HG03139 (cell line): ENCODE data around the gene SUMO1.
"Not testable (repeated sequence)": the region's sequence is repeated elsewhere in the genome, so short reads cannot be mapped to it uniquely, and the experiment has no call there.

Experiments used
- ATAC-seq: cut with Tn5 transposase; IDR thresholded peaks from one replicate; pipeline ENCODE4 v1.9.1; 2021; ENCODE audit not compliant: unreplicated experiment

SUMO1 gene

DNA sequence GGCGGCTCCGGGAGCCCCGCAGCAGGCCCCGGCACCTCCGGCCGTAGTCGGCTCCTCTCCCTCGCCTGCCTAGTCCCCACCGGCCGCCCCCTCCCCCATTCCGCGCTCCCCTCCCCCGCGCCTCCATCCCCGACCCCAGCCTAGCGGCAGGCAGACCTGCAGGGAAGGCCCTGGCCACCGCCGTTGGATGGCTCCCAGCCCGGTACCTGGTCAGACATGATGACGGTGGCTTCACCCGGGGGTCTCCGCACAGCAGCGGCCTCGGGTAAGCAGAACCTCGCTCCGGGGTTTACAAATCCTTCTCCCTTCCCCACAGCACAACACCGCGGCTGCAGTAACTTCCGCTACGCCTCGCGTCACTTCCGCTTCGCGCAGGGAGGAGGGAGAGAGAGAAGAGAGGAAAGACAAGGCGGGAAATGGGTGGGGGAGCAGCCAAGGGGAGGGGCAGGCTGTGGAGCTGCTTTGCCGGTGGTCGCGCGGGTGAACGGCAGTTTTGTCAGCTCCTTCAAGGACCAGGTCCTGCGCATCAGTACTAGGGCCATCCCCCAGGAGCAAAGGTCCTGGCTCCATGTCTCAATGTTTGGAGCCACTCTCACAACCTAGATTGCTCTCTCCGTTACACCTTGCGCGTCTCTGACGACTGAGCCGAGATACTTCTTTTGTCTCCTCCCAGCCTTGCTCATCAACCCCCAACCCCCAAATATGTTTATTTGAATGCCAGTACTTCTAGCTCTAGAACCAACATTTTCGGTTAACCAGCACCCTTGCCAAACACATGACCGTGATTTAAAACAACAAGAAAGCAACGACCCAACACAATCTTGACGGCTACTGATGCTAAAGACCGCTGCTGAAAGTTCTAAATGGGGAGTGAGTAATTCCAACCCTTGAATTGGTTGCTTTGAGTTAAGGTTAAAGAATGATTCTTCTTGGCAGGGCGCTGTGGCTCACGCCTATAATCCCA lies at the start of gene SUMO1:
TSS of gene SUMO1 (minus strand) at position 364 of the 964 bp plus-strand sequence. CDS start at position 218, 146 bp downstream.
- peak; percentile 95 for ATAC-seq

DNA sequence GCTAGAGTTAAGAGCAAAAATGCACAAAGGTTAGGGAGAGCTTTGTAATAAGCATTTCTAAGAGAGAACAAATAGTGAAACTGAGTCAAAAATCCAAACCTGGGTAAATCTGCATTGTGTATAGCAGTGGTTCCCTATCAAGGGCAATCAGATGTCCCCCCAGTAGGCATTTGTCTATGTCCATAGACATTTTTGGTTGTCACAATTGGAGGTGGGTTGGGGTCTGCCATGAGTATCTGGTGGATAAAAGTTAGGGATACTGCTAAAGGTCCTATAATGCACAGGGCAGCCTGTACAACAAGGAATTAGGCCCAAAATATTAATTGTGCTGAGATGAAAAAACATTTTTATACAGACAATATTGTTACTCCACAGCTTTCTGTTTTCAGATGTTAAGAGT lies 48.2 kb upstream of the SUMO1 start:
- ATAC-seq, result no peak

GRCh38 chr2:202278944-202279343 lies 40.5 kb upstream of the SUMO1 start:
- ATAC-seq, result no peak

GRCh38 chr2:202278036-202278760 lies 39.8 kb upstream of the SUMO1 start:
- ATAC-seq, result no peak

DNA sequence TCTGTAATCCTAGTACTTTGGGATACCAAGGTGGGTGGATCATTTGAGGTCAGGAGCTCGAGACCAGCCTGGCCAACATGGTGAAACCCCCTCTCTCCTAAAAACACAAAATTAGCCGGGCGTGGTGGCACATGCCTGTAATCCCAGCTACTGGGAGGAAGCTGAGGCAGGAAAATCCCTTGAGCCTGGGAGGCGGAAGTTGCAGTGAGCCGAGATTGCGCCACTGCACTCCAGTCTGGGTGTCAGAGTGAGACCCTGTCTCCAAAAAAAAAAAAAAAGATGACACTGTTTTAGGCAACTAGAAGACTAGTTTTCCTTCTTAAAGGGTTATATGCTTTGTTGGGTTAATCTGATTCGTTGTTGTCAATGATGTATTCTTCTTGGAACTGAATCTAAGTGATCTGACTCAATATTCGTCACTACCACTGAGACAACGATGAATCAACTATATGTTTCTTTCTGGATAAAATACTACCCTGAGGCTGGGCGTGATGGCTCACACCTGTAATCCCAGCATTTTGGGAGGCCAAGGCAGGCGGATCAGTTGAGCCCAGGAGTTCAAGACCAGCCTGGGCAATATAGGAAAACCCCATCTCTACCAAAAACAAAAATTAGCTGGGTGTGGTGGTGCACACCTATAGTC lies 37.8 kb upstream of the SUMO1 start:
- not testable (repeated sequence) for ATAC-seq

- ATAC-seq, result no peak
Observed at GRCh38 chr2:202270487-202270886, 32.1 kb upstream of the SUMO1 start.

GRCh38 chr2:202269585-202269984 lies 31.2 kb upstream of the SUMO1 start:
- no peak for ATAC-seq

DNA sequence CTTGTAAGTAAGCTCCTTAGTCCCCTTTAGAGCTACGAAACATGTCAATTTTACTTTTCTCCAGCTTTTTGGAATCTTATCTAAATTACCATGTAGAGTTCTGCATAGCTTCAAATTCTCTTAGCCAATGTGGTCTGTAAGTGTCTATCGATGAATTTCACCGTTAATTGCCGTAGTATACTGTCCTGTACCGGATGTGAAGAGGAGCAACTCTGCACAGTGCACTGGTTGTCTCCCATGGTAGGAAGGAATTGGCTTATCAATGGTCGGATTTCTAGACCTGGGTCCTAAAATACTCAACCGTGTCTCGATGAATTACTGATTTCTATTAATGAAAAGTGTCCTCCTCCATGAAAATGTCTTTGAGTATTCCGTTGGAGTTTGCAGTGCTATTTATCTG lies 29.1 kb upstream of the SUMO1 start:
- ATAC-seq, result no peak

- peak; percentile 88 for ATAC-seq
Observed at GRCh38 chr2:202265467-202266277, 27.3 kb upstream of the SUMO1 start, which contains the start of gene NOP58. NOP58 (plus strand) TSS chr2:202265763; CDS start chr2:202265942, 179 bp downstream.

- no peak for ATAC-seq
Observed at GRCh38 chr2:202261531-202261930, 23.1 kb upstream of the SUMO1 start.

GRCh38 chr2:202251494-202251893 lies 13.1 kb upstream of the SUMO1 start:
- no peak for ATAC-seq

GRCh38 chr2:202249521-202250253 lies 11.3 kb upstream of the SUMO1 start:
- no peak for ATAC-seq

DNA sequence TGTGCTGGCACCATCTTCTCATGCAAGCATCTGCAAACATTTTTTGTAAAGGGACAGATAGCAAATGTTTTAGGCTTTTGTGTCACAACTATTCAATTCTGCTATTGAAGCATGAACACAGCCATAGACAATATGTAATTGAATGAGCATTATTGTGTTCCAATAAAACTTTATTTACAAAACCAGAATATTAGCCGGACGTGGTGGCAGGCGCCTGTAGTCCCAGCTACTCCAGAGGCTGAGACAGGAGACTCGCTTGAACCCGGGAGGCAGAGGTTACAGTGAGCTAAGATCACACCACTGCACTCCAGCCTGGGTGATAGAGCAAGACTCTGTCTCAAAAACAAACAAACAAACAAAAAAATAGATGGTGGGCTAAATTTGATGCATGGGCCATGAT lies 9.3 kb upstream of the SUMO1 start:
- ATAC-seq, result not testable (repeated sequence)

DNA sequence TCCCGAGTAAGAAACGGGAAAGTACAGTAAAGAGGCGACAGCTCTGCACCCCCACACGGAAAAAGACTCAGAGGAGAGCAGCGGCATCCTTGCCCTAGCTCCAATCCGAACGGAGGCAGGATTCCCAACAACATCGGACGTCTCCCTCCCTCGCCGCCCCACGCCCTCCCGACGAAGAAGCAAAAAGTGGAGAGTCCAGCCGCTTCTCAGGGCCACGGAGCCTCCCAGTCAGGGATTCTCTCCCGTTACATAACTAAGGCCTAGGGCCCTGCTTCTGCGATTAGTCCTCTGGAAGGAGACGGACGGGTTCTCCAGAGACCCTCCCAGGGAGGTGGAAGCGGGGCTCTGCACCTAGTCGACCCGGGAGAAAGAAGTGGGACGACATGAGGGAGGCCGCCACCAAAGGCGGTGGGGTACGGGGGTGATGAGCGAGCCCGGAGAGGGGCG lies 587 bp downstream of the SUMO1 start:
- ATAC-seq, result peak; percentile 29

GRCh38 chr2:202221873-202222272 lies 16.5 kb downstream of the SUMO1 start:
- no peak for ATAC-seq

GRCh38 chr2:202215179-202215578 lies 23.2 kb downstream of the SUMO1 start:
- ATAC-seq, result no peak

DNA sequence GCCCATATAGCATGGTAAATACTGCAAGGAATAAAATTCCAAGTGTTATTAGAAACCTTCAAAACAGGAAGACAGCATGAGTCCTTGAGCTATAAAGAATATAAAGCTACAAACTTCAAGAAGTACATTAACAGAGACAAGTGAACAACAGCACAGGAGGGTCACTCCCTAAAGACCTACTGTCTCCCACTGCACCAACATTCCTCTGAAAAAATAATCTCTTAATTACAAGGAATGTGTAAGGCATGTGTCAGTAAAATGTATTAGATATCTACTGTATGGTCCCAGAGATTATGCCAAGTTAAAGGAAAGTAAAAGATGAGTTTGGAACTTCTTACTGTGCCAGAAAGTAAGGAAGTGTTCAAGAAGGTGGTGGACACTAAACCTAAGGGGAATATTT lies 29.9 kb downstream of the SUMO1 start:
- no peak for ATAC-seq

DNA sequence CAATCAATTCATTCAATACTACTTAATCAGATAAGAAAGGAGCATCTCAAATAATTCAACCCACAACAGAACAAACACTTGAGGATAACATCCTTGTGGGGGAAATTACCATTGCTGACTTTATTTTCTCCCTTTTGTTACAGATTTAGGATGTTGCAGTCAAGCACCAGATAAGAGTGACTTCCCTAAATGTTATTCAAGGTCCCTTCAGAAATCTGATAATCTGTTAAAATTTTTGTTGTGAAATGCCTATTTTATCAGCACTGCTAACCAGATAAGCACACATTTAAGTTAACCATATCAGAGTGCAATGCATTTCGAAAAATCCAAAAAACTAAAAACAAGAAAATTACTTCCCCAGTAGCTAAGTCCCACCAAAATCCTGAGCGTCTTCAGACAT lies 33.5 kb downstream of the SUMO1 start:
- no peak for ATAC-seq

DNA sequence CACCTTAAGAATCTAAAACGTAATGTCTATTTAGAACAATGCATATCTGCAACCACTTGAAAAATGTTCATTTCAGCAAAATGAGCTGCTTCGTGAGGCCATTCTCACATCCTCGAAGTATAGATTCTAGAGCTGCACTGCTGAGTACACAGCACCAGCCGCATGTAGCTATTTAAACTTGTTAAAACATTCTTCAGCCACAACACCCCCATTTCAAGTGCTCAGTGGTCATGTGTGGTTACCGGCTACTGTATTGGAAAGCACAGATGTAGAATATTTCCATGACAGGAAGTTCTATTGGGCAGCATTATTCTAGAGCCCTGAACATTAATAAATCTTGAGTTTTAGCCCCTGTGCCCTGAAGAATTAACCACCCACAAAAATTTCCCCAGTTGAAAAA lies 35.0 kb downstream of the SUMO1 start:
- ATAC-seq, result no peak
